Mucosa of descending colon (tissue), 3 donors: ENCODE data around the gene MCU. TPM values are rescaled to one million over a fixed set of nuclear protein-coding genes. Genes with fewer than 3 reads are reported as not detected.

Experiments
- ATAC-seq: fragments of 200-7000 bp; cut with Tn5 transposase; one replicate; pipeline ENCODE4 v1.9.1; 2020; ENCODE audit warnings: mild to moderate bottlenecking, moderate library complexity
- DNase-seq, 3 donors: peaks; one replicate each; pipeline ENCODE4 v3.0.0-alpha.2; 2020
- H3K36me3 ChIP-seq: fragments of 200-600 bp; one replicate; pipeline ENCODE4 v1.8.0; 2021; ENCODE audit warnings: low read depth, mild to moderate bottlenecking
- H3K4me1 ChIP-seq: fragments of 200-600 bp; one replicate; pipeline ENCODE4 v1.8.0; 2021; ENCODE audit warnings: low read depth, mild to moderate bottlenecking
- H3K4me3 ChIP-seq: fragments of 200-600 bp; one replicate; pipeline ENCODE4 v1.8.0; 2021; ENCODE audit warnings: mild to moderate bottlenecking
- H3K9me3 ChIP-seq: fragments of 200-600 bp; one replicate; pipeline ENCODE4 v1.8.0; 2021; ENCODE audit warnings: mild to moderate bottlenecking
- intact Hi-C, 2 donors: fragments of 100-400 bp; cut with DNase I in 1 of 2; cut with micrococcal nuclease in 1 of 2; formaldehyde crosslinking; loops; one replicate each; pipeline versions ENCODE4 v1.11.0 to v1.11.1; 2022; cut with DNase I, micrococcal nuclease
- total RNA-seq, 3 donors: library from RNA; stranded (reverse); fragmentation: NEBNext Ultra II Directional in 2 of 3; extraction: Animal tissue kit (Norgen Biotek cat#: 25700) in 2 of 3; gene quantifications; one replicate each; pipeline versions ENCODE4 v1.2.1 to v1.2.4, GENCODE V29; 2021 to 2023
- TF ChIP-seq, protein P1 (sequence below): fragments of 200-600 bp; IDR thresholded peaks from one replicate; pipeline ENCODE4 v1.8.0; 2022; ENCODE audit warnings: antibody characterized with exemption, mild to moderate bottlenecking
- donor health status: DM: no; HTN: no; CAD: no; lungs with moderate emphysema.
- donor health status: DM: no; HTN: no; CAD: no.
- donor health status: DM: no; HTN: yes; CAD: no.

Gene MCU
- total RNA-seq, 3 donors from 2014 or later: 44.8 to 98.6 (median 89.0) TPM

GRCh38 chr10:72821606-72822005, 129.7 kb downstream of the MCU start:
- no peak overlapping the region for H3K4me3 ChIP-seq
- TF ChIP-seq, protein P1, sequence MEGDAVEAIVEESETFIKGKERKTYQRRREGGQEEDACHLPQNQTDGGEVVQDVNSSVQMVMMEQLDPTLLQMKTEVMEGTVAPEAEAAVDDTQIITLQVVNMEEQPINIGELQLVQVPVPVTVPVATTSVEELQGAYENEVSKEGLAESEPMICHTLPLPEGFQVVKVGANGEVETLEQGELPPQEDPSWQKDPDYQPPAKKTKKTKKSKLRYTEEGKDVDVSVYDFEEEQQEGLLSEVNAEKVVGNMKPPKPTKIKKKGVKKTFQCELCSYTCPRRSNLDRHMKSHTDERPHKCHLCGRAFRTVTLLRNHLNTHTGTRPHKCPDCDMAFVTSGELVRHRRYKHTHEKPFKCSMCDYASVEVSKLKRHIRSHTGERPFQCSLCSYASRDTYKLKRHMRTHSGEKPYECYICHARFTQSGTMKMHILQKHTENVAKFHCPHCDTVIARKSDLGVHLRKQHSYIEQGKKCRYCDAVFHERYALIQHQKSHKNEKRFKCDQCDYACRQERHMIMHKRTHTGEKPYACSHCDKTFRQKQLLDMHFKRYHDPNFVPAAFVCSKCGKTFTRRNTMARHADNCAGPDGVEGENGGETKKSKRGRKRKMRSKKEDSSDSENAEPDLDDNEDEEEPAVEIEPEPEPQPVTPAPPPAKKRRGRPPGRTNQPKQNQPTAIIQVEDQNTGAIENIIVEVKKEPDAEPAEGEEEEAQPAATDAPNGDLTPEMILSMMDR: no peak
- no peaks in the 10 kb centered on the region for H3K36me3 ChIP-seq
- ATAC-seq (no peak), DNase-seq (no peak)
- no peaks in the 10 kb centered on the region for H3K9me3 ChIP-seq
- intact Hi-C loops: no loop called here
- no peaks in the 10 kb centered on the region for H3K4me1 ChIP-seq

DNA sequence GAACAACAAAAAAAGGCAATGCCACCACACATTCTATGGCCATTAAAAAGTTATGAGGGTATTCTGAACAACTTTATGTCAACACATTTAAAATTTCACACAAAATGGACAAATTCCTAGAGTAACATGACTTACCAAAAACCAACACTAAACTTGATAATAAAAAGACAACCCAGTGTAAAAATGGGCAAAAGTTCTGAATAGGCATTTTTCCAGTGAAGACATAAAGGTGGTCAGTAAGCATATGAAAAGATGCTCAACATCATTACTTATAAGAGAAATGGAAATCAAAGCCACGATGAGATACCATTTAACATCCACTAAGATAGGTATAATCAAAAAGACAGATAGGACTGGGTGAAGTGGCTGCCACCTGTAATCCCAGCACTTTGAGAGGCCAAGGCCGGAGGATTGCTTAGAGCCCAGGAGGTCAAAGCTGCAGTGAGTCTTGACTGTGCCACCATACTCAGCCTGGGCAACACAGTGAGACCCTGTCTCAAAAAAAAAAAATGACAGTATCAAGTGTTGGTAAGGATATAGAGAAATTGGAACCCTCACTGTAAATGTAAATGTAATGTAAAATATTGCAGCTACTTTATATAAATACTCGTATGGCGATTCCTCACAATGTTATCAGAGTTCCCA, 130.5 kb downstream of the MCU start:
- DNase-seq (no peak), ATAC-seq (no peak)
- intact Hi-C loops: no loop called here
- H3K4me1 ChIP-seq: no peaks in the 10 kb centered on the region
- H3K36me3 ChIP-seq: no peaks in the 10 kb centered on the region
- no peak overlapping the region for H3K4me3 ChIP-seq
- H3K9me3 ChIP-seq: no peaks in the 10 kb centered on the region
- TF ChIP-seq, protein P1: no peak

- ATAC-seq (no peak), DNase-seq (no peak)
- intact Hi-C loops: no loop called here
- no peaks in the 10 kb centered on the region for H3K36me3 ChIP-seq
- no peak overlapping the region for H3K4me3 ChIP-seq
- no peaks in the 10 kb centered on the region for H3K4me1 ChIP-seq
- TF ChIP-seq, protein P1: no peak
- H3K9me3 ChIP-seq: no peaks in the 10 kb centered on the region
Measured at GRCh38 chr10:72825163-72825562, 133.2 kb downstream of the MCU start.

GRCh38 chr10:72826346-72826745, 134.4 kb downstream of the MCU start:
- H3K36me3 ChIP-seq: no peaks in the 10 kb centered on the region
- TF ChIP-seq, protein P1: no peak
- intact Hi-C loops: no loop called here

DNA sequence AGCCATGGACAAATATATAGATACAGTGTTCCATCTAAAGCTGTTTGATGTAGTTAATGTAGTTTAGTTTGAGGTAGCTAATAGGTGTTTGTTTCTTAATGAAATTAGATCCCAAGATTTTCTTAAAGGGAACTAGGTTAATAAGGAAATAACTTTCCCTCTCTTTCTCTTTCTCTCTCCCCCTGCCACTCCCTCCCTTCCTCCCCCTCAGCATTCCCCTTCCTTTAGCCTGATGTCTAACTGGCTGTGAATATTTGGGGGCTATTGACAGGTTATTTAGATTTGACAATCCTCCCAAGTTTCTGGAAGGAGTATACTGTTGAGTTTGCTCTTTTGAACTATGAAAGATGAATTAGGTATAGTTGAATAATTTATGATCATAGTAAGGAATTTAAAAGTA, 136.4 kb downstream of the MCU start:
- H3K4me3 ChIP-seq: no peak overlapping the region
- no peaks in the 10 kb centered on the region for H3K36me3 ChIP-seq
- no peaks in the 10 kb centered on the region for H3K9me3 ChIP-seq
- no peak for DNase-seq
- TF ChIP-seq, protein P1: no peak
- no peaks in the 10 kb centered on the region for H3K4me1 ChIP-seq
- intact Hi-C loops: no loop called here
- no peak for ATAC-seq

More at GRCh38 chr10:72826346-72826745, 134.4 kb downstream of the MCU start:
- Histone ChIP-seq H3K4me3 (no peak overlapping the region), H3K9me3 (no peaks in the 10 kb centered on the region), H3K4me1 (no peaks in the 10 kb centered on the region)
- DNase-seq (no peak), ATAC-seq (no peak)

GRCh38 chr10:72830625-72831024, 138.7 kb downstream of the MCU start:
- no peaks in the 10 kb centered on the region for H3K36me3 ChIP-seq
- H3K4me3 ChIP-seq: no peak overlapping the region
- TF ChIP-seq, protein P1: no peak
- no peaks in the 10 kb centered on the region for H3K9me3 ChIP-seq
- intact Hi-C loops: loop anchor here (10.0 kb wide), 2 partner anchors 136 to 466 kb away; partner anchors contain the start of gene MCU (in 2 of the 2)
- DNase-seq: no peak
- no peak for ATAC-seq
- H3K4me1 ChIP-seq: no peaks in the 10 kb centered on the region
